22Rv1 (cell line): ENCODE measurements around the gene PRKD1.

Experiments used
- CTCF ChIP-seq: fragments of 450-650 bp; IDR thresholded peaks from 2 replicates; pipeline ENCODE4 v1.5.1; 2017; ENCODE audit warnings: mild to moderate bottlenecking
- ZFX ChIP-seq: fragments of 450-650 bp; IDR thresholded peaks from 2 replicates; pipeline ENCODE4 v1.6.1; 2017; ENCODE audit warnings: antibody characterized with exemption, borderline replicate concordance

- TF ChIP-seq CTCF (no peak), ZFX (no peak)
Measured at GRCh38 chr14:29821661-29822429, 105.8 kb downstream of the PRKD1 start.
